WTC11 (cell line): ENCODE data around the gene FEM1A. TPM values are rescaled to one million over a fixed set of nuclear protein-coding genes. Genes with fewer than 3 reads are reported as not detected.
A peak's percentile ranks its signal among the peaks of the same experiment; 100 is the strongest.
"Not testable (repeated sequence)": the region's sequence is repeated elsewhere in the genome, so short reads cannot be mapped to it uniquely, and the experiment has no call there.

ENCODE experiments used
- ATAC-seq: fragments of 200-7000 bp; cut with Tn5 transposase; 2 replicates; pipeline ENCODE4 v1.10.0; 2021; ENCODE audit warnings: mild to moderate bottlenecking, moderate library complexity
- CTCF ChIA-PET: fragments of 300-600 bp; sonication (Branson Sonifier 250); formaldehyde crosslinking; loops from one replicate; lab custom pipeline; 2021; ENCODE audit warnings: antibody characterized with exemption; lab: Charles Lee
- POLR2A ChIA-PET: fragments of 350-600 bp; sonication (Branson Sonifier 250); formaldehyde crosslinking; loops from one replicate; lab custom pipeline; 2021; ENCODE audit warnings: antibody characterized with exemption; lab: Charles Lee
- DNase-seq: peaks from one replicate; pipeline ENCODE4 v3.0.0; 2021; ENCODE audit warnings: low spot score
- H3K27ac Mint-ChIP-seq: 2 replicates; pipeline ENCODE4 v1.8.0; 2021; ENCODE audit warnings: mixed read lengths
- H3K27me3 Mint-ChIP-seq: 2 replicates; pipeline ENCODE4 v1.8.0; 2021; ENCODE audit warnings: low read depth, mild to moderate bottlenecking, moderate library complexity, mixed read lengths
- H3K36me3 Mint-ChIP-seq: 2 replicates; pipeline ENCODE4 v1.8.0; 2021; ENCODE audit warnings: mixed read lengths
- H3K4me1 Mint-ChIP-seq: 2 replicates; pipeline ENCODE4 v1.8.0; 2022; ENCODE audit warnings: mixed read lengths
- H3K4me3 Mint-ChIP-seq: 2 replicates; pipeline ENCODE4 v1.8.0; 2021; ENCODE audit warnings: mild to moderate bottlenecking, moderate library complexity, mixed read lengths
- H3K9me3 Mint-ChIP-seq: 2 replicates; pipeline ENCODE4 v1.8.0; 2021; ENCODE audit warnings: mixed read lengths
- FOXJ3 ChIP-seq: sonication (generic); formaldehyde crosslinking; IDR thresholded peaks from 2 replicates; pipeline ENCODE4 v1.9.0; 2021; ENCODE audit warnings: missing genetic modification reagents, mild to moderate bottlenecking, borderline replicate concordance
- FOXP1 ChIP-seq: sonication (generic); formaldehyde crosslinking; IDR thresholded peaks from 2 replicates; pipeline ENCODE4 v1.8.0; 2022; ENCODE audit warnings: missing genetic modification reagents, mild to moderate bottlenecking, moderate library complexity, borderline replicate concordance
- GRHL2 ChIP-seq: fragments of 250-450 bp; sonication (Bioruptor Pico); IDR thresholded peaks from 2 replicates; pipeline ENCODE4 v1.8.0; 2022; ENCODE audit warnings: mild to moderate bottlenecking, moderate library complexity; ENCODE audit not compliant: insufficient replicate concordance, severe bottlenecking
- JAZF1 ChIP-seq: fragments of 250-450 bp; sonication (Bioruptor Pico); IDR thresholded peaks from 2 replicates; pipeline ENCODE4 v1.9.0; 2021; ENCODE audit warnings: moderate library complexity, mild to moderate bottlenecking, inconsistent platforms
- MAX ChIP-seq: sonication (generic); formaldehyde crosslinking; IDR thresholded peaks from 2 replicates; pipeline ENCODE4 v1.8.0; 2022; ENCODE audit warnings: mild to moderate bottlenecking, missing genetic modification reagents
- MLX ChIP-seq: sonication (generic); formaldehyde crosslinking; IDR thresholded peaks from 2 replicates; pipeline ENCODE4 v1.8.1; 2023; ENCODE audit warnings: mild to moderate bottlenecking, missing genetic modification reagents, moderate library complexity
- MXD4 ChIP-seq: fragments of 250-450 bp; sonication (Bioruptor Pico); IDR thresholded peaks from 2 replicates; pipeline ENCODE4 v1.8.0; 2021; ENCODE audit warnings: mild to moderate bottlenecking, moderate library complexity, borderline replicate concordance
- NFATC4 ChIP-seq: fragments of 250-450 bp; sonication (Bioruptor Pico); IDR thresholded peaks from 2 replicates; pipeline ENCODE4 v1.9.0; 2021; ENCODE audit warnings: mild to moderate bottlenecking
- NR1H2 ChIP-seq: sonication (generic); formaldehyde crosslinking; IDR thresholded peaks from 2 replicates; pipeline ENCODE4 v1.9.0; 2021; ENCODE audit warnings: mild to moderate bottlenecking, moderate library complexity, missing genetic modification reagents
- OVOL2 ChIP-seq: fragments of 250-450 bp; sonication (Bioruptor Pico); IDR thresholded peaks from 2 replicates; pipeline ENCODE4 v1.9.0; 2021; ENCODE audit warnings: mild to moderate bottlenecking, borderline replicate concordance
- SP1 ChIP-seq: sonication (generic); formaldehyde crosslinking; conservative IDR thresholded peaks from 2 replicates; pipeline ENCODE4 v1.8.1; 2022; ENCODE audit warnings: missing genetic modification reagents
- TEAD1 ChIP-seq: sonication (generic); formaldehyde crosslinking; IDR thresholded peaks from 2 replicates; pipeline ENCODE4 v1.8.0; 2022; ENCODE audit warnings: mild to moderate bottlenecking, missing genetic modification reagents
- USF1 ChIP-seq: sonication (generic); formaldehyde crosslinking; IDR thresholded peaks from 2 replicates; pipeline ENCODE4 v1.8.0; 2022; ENCODE audit warnings: mild to moderate bottlenecking, missing genetic modification reagents
- ZNF281 ChIP-seq: sonication (generic); formaldehyde crosslinking; IDR thresholded peaks from 2 replicates; pipeline ENCODE4 v1.8.0; 2023; ENCODE audit warnings: mild to moderate bottlenecking, missing genetic modification reagents
- ZNF425 ChIP-seq: fragments of 250-450 bp; sonication (Bioruptor Pico); conservative IDR thresholded peaks from 2 replicates; pipeline ENCODE4 v1.9.0; 2021; ENCODE audit warnings: mild to moderate bottlenecking
- total RNA-seq: library from RNA; stranded (reverse); gene quantifications from 3 replicates; pipeline ENCODE4 v1.2.3, GENCODE V29; 2021

FEM1A gene
- total RNA-seq, 1 experiment from 2014 or later = 15.7 TPM

GRCh38 chr19:4831304-4831978 is 39.9 kb downstream of the FEM1A start, which contains the start of gene TICAM1:
TSS of gene TICAM1 (minus strand) at chr19:4831712. CDS start at chr19:4818377, 13,335 bp downstream.
- Mint-ChIP-seq H3K36me3 (no peaks in the 10 kb centered on the region), H3K4me3 (peak within 1 kb of the TSS; percentile 62), H3K27me3 (peaks cover 29% of the 10 kb centered on the region), H3K4me1 (no peaks in the 10 kb centered on the region), H3K27ac (no peak within 1 kb of the TSS), H3K9me3 (no peaks in the 10 kb centered on the region)
- ATAC-seq = peak; percentile 50
- CTCF ChIA-PET = interaction anchor here (0.5 to 2.5 kb wide), 4 partner anchors 15 to 1526 kb away, joined by 3 to 14 read pairs (median 8); no protein-coding TSS in a partner anchor
- POLR2A ChIA-PET = interaction anchor here (0.7 kb wide), 1 partner anchor 1171 kb away, joined by 3 read pairs; no protein-coding TSS in a partner anchor
- TF ChIP-seq NR1H2 (CRISPR knock-in tag) = no peak
- 0 out of 2 replicates have a peak, but pooled peaks have one; percentile 28 for TF ChIP-seq SP1 (CRISPR knock-in tag)
- peak; percentile 43; the same call in 1 of the 2 replicates for TF ChIP-seq MAX
- TF ChIP-seq FOXP1 = no peak
- TF ChIP-seq TEAD1 (CRISPR knock-in tag) = 0 out of 2 replicates have a peak, but pooled peaks have one; percentile 38
- TF ChIP-seq ZNF425 = no peak
- TF ChIP-seq USF1 (CRISPR knock-in tag) = no peak
- no peak for TF ChIP-seq OVOL2 (CRISPR knock-in tag)
- no peak for DNase-seq

- H3K4me3 Mint-ChIP-seq = peak overlapping the region; percentile 59
- ChIA-PET POLR2A (interaction anchor here (0.7 kb wide), 1 partner anchor 1170 kb away, joined by 3 read pairs; no protein-coding TSS in a partner anchor), CTCF (interaction anchor here (2.1 to 2.5 kb wide), 2 partner anchors 20 to 22 kb away, joined by 13 to 14 read pairs; no protein-coding TSS in a partner anchor)
- not testable (repeated sequence) for DNase-seq, H3K36me3 Mint-ChIP-seq, H3K4me1 Mint-ChIP-seq, H3K9me3 Mint-ChIP-seq, H3K27ac Mint-ChIP-seq, ATAC-seq
- H3K27me3 Mint-ChIP-seq = peaks cover 29% of the 10 kb centered on the region
These were observed 40.4 kb downstream of the FEM1A start for GRCh38 chr19:4831979-4832340.

GRCh38 chr19:4832776-4833175 is 41.2 kb downstream of the FEM1A start:
- TF ChIP-seq NR1H2 (CRISPR knock-in tag) = no peak
- TF ChIP-seq FOXJ3 (CRISPR knock-in tag) = no peak
- TF ChIP-seq JAZF1 = no peak
- TF ChIP-seq NFATC4 = no peak
- TF ChIP-seq MXD4 (CRISPR knock-in tag) = no peak
- no peak for TF ChIP-seq MLX (CRISPR knock-in tag)
- TF ChIP-seq GRHL2 (CRISPR knock-in tag) = no peak
- TF ChIP-seq ZNF281 (CRISPR knock-in tag) = no peak

More at GRCh38 chr19:4832776-4833175, 41.2 kb downstream of the FEM1A start:
- POLR2A ChIA-PET = no interaction called here
- no peak overlapping the region for H3K27ac Mint-ChIP-seq
- DNase-seq (no peak), ATAC-seq (no peak)
- H3K4me1 Mint-ChIP-seq = no peaks in the 10 kb centered on the region
- no peaks in the 10 kb centered on the region for H3K9me3 Mint-ChIP-seq
- H3K36me3 Mint-ChIP-seq = peaks cover 5% of the 10 kb centered on the region
- peaks cover 29% of the 10 kb centered on the region for H3K27me3 Mint-ChIP-seq
- CTCF ChIA-PET = no interaction called here
- peak overlapping the region; percentile 38 for H3K4me3 Mint-ChIP-seq
